ENCODE data around the gene GNG13. TPM values are rescaled to one million over a fixed set of nuclear protein-coding genes. Genes with fewer than 3 reads are reported as not detected.

The GNG13 gene
- total RNA-seq, 2 experiments from 2014 or later, result not detected

- ChIA-PET POLR2A (no interaction called here), CTCF (no interaction called here)
- intact Hi-C loops (cut with micrococcal nuclease), result no loop called here
- Mint-ChIP-seq H3K4me3 (no peak overlapping the region), H3K4me1 (ENCODE audit: low read depth) (no peaks in the 10 kb centered on the region), H3K27me3 (no peaks in the 10 kb centered on the region), H3K36me3 (ENCODE audit: low read depth) (no peaks in the 10 kb centered on the region), H3K27ac (no peak overlapping the region), H3K9me3 (no peaks in the 10 kb centered on the region)
- no peak for TF ChIP-seq CTCF (IDR thresholded peaks at IDR 0.05)
- DNase-seq, result no peak
- no peak for ATAC-seq
Measured at GRCh38 chr16:752007-752312, 48.6 kb downstream of the GNG13 start.

- no peaks in the 10 kb centered on the region for H3K9me3 Mint-ChIP-seq
- H3K36me3 Mint-ChIP-seq (ENCODE audit: low read depth), result no peaks in the 10 kb centered on the region
- H3K27ac Mint-ChIP-seq, result no peak overlapping the region
- ChIA-PET POLR2A (no interaction called here), CTCF (no interaction called here)
- no peak overlapping the region for H3K4me3 Mint-ChIP-seq
- no peaks in the 10 kb centered on the region for H3K27me3 Mint-ChIP-seq
- intact Hi-C loops (cut with micrococcal nuclease), result no loop called here
- TF ChIP-seq CTCF (IDR thresholded peaks at IDR 0.05), result no peak
- no peaks in the 10 kb centered on the region for H3K4me1 Mint-ChIP-seq (ENCODE audit: low read depth)
- ATAC-seq, result no peak
- DNase-seq, result no peak
Measured at GRCh38 chr16:751152-752006, 49.2 kb downstream of the GNG13 start.

GRCh38 chr16:750485-750884 is 50.0 kb downstream of the GNG13 start:
- Mint-ChIP-seq H3K9me3 (no peaks in the 10 kb centered on the region), H3K36me3 (ENCODE audit: low read depth) (no peaks in the 10 kb centered on the region), H3K27me3 (no peaks in the 10 kb centered on the region), H3K27ac (no peak overlapping the region), H3K4me3 (no peak overlapping the region), H3K4me1 (ENCODE audit: low read depth) (no peaks in the 10 kb centered on the region)
- intact Hi-C loops (cut with micrococcal nuclease), result no loop called here
- POLR2A ChIA-PET, result no interaction called here
- ATAC-seq (no peak), DNase-seq (no peak)
- no peak for TF ChIP-seq CTCF (IDR thresholded peaks at IDR 0.05)
- CTCF ChIA-PET, result interaction anchor here (0.7 to 1.6 kb wide), 2 partner anchors 9 to 40 kb away, joined by 3 to 4 read pairs; no protein-coding TSS in a partner anchor

GRCh38 chr16:749010-749409 is 51.5 kb downstream of the GNG13 start:
- ChIA-PET CTCF (interaction anchor here (1.1 to 1.6 kb wide), 3 partner anchors 9 to 38 kb away, joined by 3 to 4 read pairs (median 4); no protein-coding TSS in a partner anchor), POLR2A (interaction anchor here (0.6 to 1.3 kb wide), 2 partner anchors 20 to 25 kb away, joined by 3 read pairs; no protein-coding TSS in a partner anchor)
- no peak for TF ChIP-seq CTCF (IDR thresholded peaks at IDR 0.05)
- Mint-ChIP-seq H3K27me3 (no peaks in the 10 kb centered on the region), H3K4me1 (ENCODE audit: low read depth) (no peaks in the 10 kb centered on the region), H3K27ac (no peak overlapping the region), H3K9me3 (no peaks in the 10 kb centered on the region), H3K4me3 (no peak overlapping the region), H3K36me3 (ENCODE audit: low read depth) (no peaks in the 10 kb centered on the region)
- ATAC-seq (no peak), DNase-seq (no peak)
- intact Hi-C loops (cut with micrococcal nuclease), result no loop called here

Small RNAs within 50 kb of the gene (microRNA-seq; reads per million reads assigned to microRNA genes)
- not detected for gene MIR662 (ENCODE audit: borderline microRNAs expressed, borderline replicate concordance)

Other genes starting within 250 kb of the GNG13 start
- not detected for gene PRR35, start 240.3 kb downstream of the GNG13 start, total RNA-seq
- under 1 TPM; 0.41 to 0.72 TPM for gene NHLRC4, start 233.7 kb downstream of the GNG13 start, total RNA-seq
- 10 to 100 TPM; 18.5 to 18.6 TPM for gene PIGQ, start 230.8 kb downstream of the GNG13 start, total RNA-seq
- gene RAB40C, start 210.7 kb downstream of the GNG13 start, total RNA-seq, result 1 to 10 TPM; 8.1 to 8.8 TPM
- under 1 TPM in 1 of 2 experiments, not detected in 1; 0.25 TPM for gene WFIKKN1, start 169.7 kb downstream of the GNG13 start, total RNA-seq
- gene METTL26, start 164.4 kb downstream of the GNG13 start, total RNA-seq, result 100 to 1,000 TPM; 119 to 133 TPM
- gene MCRIP2, start 158.9 kb downstream of the GNG13 start, total RNA-seq, result 10 to 100 TPM; 60.7 to 62.7 TPM
- 10 to 100 TPM; 89.6 to 90.7 TPM for gene WDR90, start 151.4 kb downstream of the GNG13 start, total RNA-seq
- gene RHOT2, start 132.6 kb downstream of the GNG13 start, total RNA-seq, result 100 to 1,000 TPM; 110 TPM
- under 1 TPM; 0.79 to 0.89 TPM for gene RHBDL1, start 125.1 kb downstream of the GNG13 start, total RNA-seq
- 10 to 100 TPM; 57.1 to 61.7 TPM for gene STUB1, start 120.3 kb downstream of the GNG13 start, total RNA-seq
- gene JMJD8, start 116.4 kb downstream of the GNG13 start, total RNA-seq, result 10 to 100 TPM; 26.2 to 28.7 TPM
- 10 to 100 TPM; 17.6 to 18.7 TPM for gene WDR24, start 110.3 kb downstream of the GNG13 start, total RNA-seq
- 1 to 10 TPM; 5.9 to 8.0 TPM for gene FBXL16, start 94.9 kb downstream of the GNG13 start, total RNA-seq
- gene METRN, start 85.6 kb downstream of the GNG13 start, total RNA-seq, result 10 to 100 TPM; 37.2 to 43.1 TPM
- gene ANTKMT, start 79.6 kb downstream of the GNG13 start, total RNA-seq, result 10 to 100 TPM; 34.3 to 38.4 TPM
- 1 to 10 TPM; 4.6 to 5.7 TPM for gene CCDC78, start 74.3 kb downstream of the GNG13 start, total RNA-seq
- gene HAGHL, start 73.6 kb downstream of the GNG13 start, total RNA-seq, result 10 to 100 TPM; 28.8 to 32.6 TPM
- gene CIAO3, start 59.7 kb downstream of the GNG13 start, total RNA-seq, result 10 to 100 TPM; 21.3 to 25.0 TPM
- gene MSLN, start 40.0 kb downstream of the GNG13 start, total RNA-seq, result not detected
- 10 to 100 TPM; 17.1 to 18.1 TPM for gene RPUSD1, start 12.4 kb downstream of the GNG13 start, total RNA-seq
- gene CHTF18, start 12.1 kb downstream of the GNG13 start, total RNA-seq, result 100 to 1,000 TPM in 1 of 2 experiments, 10 to 100 TPM in 1; 95.6 to 115 TPM
- 1 to 10 TPM; 8.7 to 9.7 TPM for gene LMF1, start 170.2 kb upstream of the GNG13 start, total RNA-seq
- gene SOX8, start 181.0 kb upstream of the GNG13 start, total RNA-seq, result 1 to 10 TPM; 1.6 to 2.1 TPM